Activated T-cell treated with anti-CD3 and anti-CD28 coated beads, Interleukin-2, amount 50 U/mL, for 72 hours (primary cell): ENCODE measurements around the gene CELF1. TPM values are rescaled to one million over a fixed set of nuclear protein-coding genes. Genes with fewer than 3 reads are reported as not detected.
"Not testable (repeated sequence)": the region's sequence is repeated elsewhere in the genome, so short reads cannot be mapped to it uniquely, and the experiment has no call there.

Source experiments
- ATAC-seq, 2 donors: fragments of 150-1000 bp; cut with Tn5 transposase; replicated peaks in 1 of 2; 2 replicates each; pipeline ENCODE4 v1.10.0; 2021; ENCODE audit warnings: moderate library complexity in 2 of 2, mild to moderate bottlenecking in 1 of 2
- DNase-seq, 2 donors: peaks; one replicate each; pipeline ENCODE4 v3.0.0; 2021 to 2022; ENCODE audit warnings: mixed read lengths in 1 of 2
- H3K27ac Mint-ChIP-seq: one replicate; pipeline ENCODE4 v1.8.0; 2022; ENCODE audit warnings: mild to moderate bottlenecking, moderate library complexity, mixed read lengths
- H3K27me3 Mint-ChIP-seq: one replicate; pipeline ENCODE4 v1.8.0; 2022; ENCODE audit warnings: low read depth, mixed read lengths
- H3K36me3 Mint-ChIP-seq, 2 donors: one replicate each; pipeline ENCODE4 v1.8.0; 2022; ENCODE audit warnings: mixed read lengths in 2 of 2, mild to moderate bottlenecking in 1 of 2; ENCODE audit not compliant: insufficient read depth in 2 of 2
- H3K4me1 Mint-ChIP-seq: one replicate; pipeline ENCODE4 v1.8.0; 2022; ENCODE audit warnings: low read depth, mixed read lengths
- H3K4me3 Mint-ChIP-seq, 2 donors: one replicate each; pipeline ENCODE4 v1.8.0; 2022; ENCODE audit warnings: mild to moderate bottlenecking in 2 of 2, mixed read lengths in 2 of 2, moderate library complexity in 2 of 2
- H3K9me3 Mint-ChIP-seq, 2 donors: one replicate each; pipeline ENCODE4 v1.8.0; 2022; ENCODE audit warnings: mixed read lengths in 2 of 2
- total RNA-seq, 2 donors: library from RNA; stranded (reverse); gene quantifications; one replicate each; pipeline ENCODE4 v1.2.3, GENCODE V29; 2022

CELF1 gene
- total RNA-seq, 2 donors from 2014 or later = 128 to 149 TPM

GRCh38 chr11:47546274-47546673, 6.7 kb downstream of the CELF1 start:
- not testable (repeated sequence) for H3K9me3 Mint-ChIP-seq, H3K36me3 Mint-ChIP-seq, H3K4me3 Mint-ChIP-seq, DNase-seq, ATAC-seq, H3K27me3 Mint-ChIP-seq
- peaks cover 77% of the 10 kb centered on the region for H3K4me1 Mint-ChIP-seq
- H3K27ac Mint-ChIP-seq = peak overlapping the region; percentile 60

- peaks cover 3 to 9% of the 10 kb centered on the region in 2 donors for H3K36me3 Mint-ChIP-seq
These were observed 7.6 kb downstream of the CELF1 start for GRCh38 chr11:47545298-47545697.

GRCh38 chr11:47541070-47541469, 11.9 kb downstream of the CELF1 start:
- no peaks in the 10 kb centered on the region for H3K9me3 Mint-ChIP-seq
- DNase-seq = no peak
- no peaks in the 10 kb centered on the region for H3K27me3 Mint-ChIP-seq
- H3K36me3 Mint-ChIP-seq = peaks cover 1 to 9% of the 10 kb centered on the region in 2 donors
- H3K4me3 Mint-ChIP-seq = peak overlapping the region; percentile 70 to 81
- H3K27ac Mint-ChIP-seq = peak overlapping the region; percentile 98
- no peak for ATAC-seq
- peaks cover 71% of the 10 kb centered on the region for H3K4me1 Mint-ChIP-seq

More at GRCh38 chr11:47545298-47545697, 7.6 kb downstream of the CELF1 start:
- Mint-ChIP-seq H3K27me3 (no peaks in the 10 kb centered on the region), H3K27ac (no peak overlapping the region), H3K9me3 (no peaks in the 10 kb centered on the region), H3K4me3 (no peak overlapping the region), H3K4me1 (peaks cover 77% of the 10 kb centered on the region)
- ATAC-seq (no peak), DNase-seq (no peak)

GRCh38 chr11:47539681-47540039, 13.3 kb downstream of the CELF1 start:
- H3K36me3 Mint-ChIP-seq = peaks cover 1 to 14% of the 10 kb centered on the region in 2 donors
- H3K4me1 Mint-ChIP-seq = peaks cover 72% of the 10 kb centered on the region
- peak overlapping the region; percentile 4 to 81 for H3K4me3 Mint-ChIP-seq

GRCh38 chr11:47538741-47539565, 14.0 kb downstream of the CELF1 start:
- Mint-ChIP-seq H3K9me3 (no peaks in the 10 kb centered on the region), H3K4me1 (peaks cover 70% of the 10 kb centered on the region), H3K27me3 (no peaks in the 10 kb centered on the region), H3K4me3 (no peak overlapping the region), H3K27ac (peak overlapping the region; percentile 98), H3K36me3 (peaks cover 1 to 14% of the 10 kb centered on the region in 2 donors)
- ATAC-seq = no peak
- no peak for DNase-seq

More at GRCh38 chr11:47539681-47540039, 13.3 kb downstream of the CELF1 start:
- ATAC-seq (no peak), DNase-seq (no peak)
- no peaks in the 10 kb centered on the region for H3K9me3 Mint-ChIP-seq
- H3K27me3 Mint-ChIP-seq = no peaks in the 10 kb centered on the region
- H3K27ac Mint-ChIP-seq = peak overlapping the region; percentile 98

GRCh38 chr11:47536915-47537314, 16.0 kb downstream of the CELF1 start:
- peaks cover 1 to 14% of the 10 kb centered on the region in 2 donors for H3K36me3 Mint-ChIP-seq

GRCh38 chr11:47534704-47535251, 18.2 kb downstream of the CELF1 start:
- H3K27ac Mint-ChIP-seq = peak overlapping the region; percentile 76
- peaks cover 1 to 9% of the 10 kb centered on the region in 2 donors for H3K36me3 Mint-ChIP-seq
- H3K4me1 Mint-ChIP-seq = peaks cover 64% of the 10 kb centered on the region
- no peak overlapping the region for H3K4me3 Mint-ChIP-seq
- no peaks in the 10 kb centered on the region for H3K9me3 Mint-ChIP-seq
- H3K27me3 Mint-ChIP-seq = no peaks in the 10 kb centered on the region
- ATAC-seq (no peak), DNase-seq (no peak)

More at GRCh38 chr11:47536915-47537314, 16.0 kb downstream of the CELF1 start:
- no peaks in the 10 kb centered on the region for H3K9me3 Mint-ChIP-seq
- H3K27me3 Mint-ChIP-seq = no peaks in the 10 kb centered on the region
- no peak for ATAC-seq
- DNase-seq = no peak
- peaks cover 73% of the 10 kb centered on the region for H3K4me1 Mint-ChIP-seq
- no peak overlapping the region for H3K27ac Mint-ChIP-seq
- H3K4me3 Mint-ChIP-seq = no peak overlapping the region

GRCh38 chr11:47533690-47534151, 19.2 kb downstream of the CELF1 start:
- no peak for ATAC-seq
- DNase-seq = no peak
- Mint-ChIP-seq H3K4me3 (no peak overlapping the region), H3K9me3 (no peaks in the 10 kb centered on the region), H3K36me3 (peaks cover 0 to 7% of the 10 kb centered on the region in 2 donors), H3K27me3 (no peaks in the 10 kb centered on the region), H3K4me1 (peaks cover 61% of the 10 kb centered on the region), H3K27ac (no peak overlapping the region)

GRCh38 chr11:47532597-47533213, 20.2 kb downstream of the CELF1 start:
- H3K36me3 Mint-ChIP-seq = peaks cover 0 to 7% of the 10 kb centered on the region in 2 donors
- H3K9me3 Mint-ChIP-seq = no peaks in the 10 kb centered on the region
- no peaks in the 10 kb centered on the region for H3K27me3 Mint-ChIP-seq
- H3K4me3 Mint-ChIP-seq = no peak overlapping the region
- peaks cover 60% of the 10 kb centered on the region for H3K4me1 Mint-ChIP-seq
- no peak for ATAC-seq
- H3K27ac Mint-ChIP-seq = peak overlapping the region; percentile 76
- no peak for DNase-seq

- DNase-seq (no peak), ATAC-seq (no peak)
- Mint-ChIP-seq H3K27ac (no peak overlapping the region), H3K9me3 (no peaks in the 10 kb centered on the region), H3K27me3 (no peaks in the 10 kb centered on the region), H3K4me3 (no peak overlapping the region), H3K4me1 (peaks cover 60% of the 10 kb centered on the region), H3K36me3 (peaks cover 0 to 7% of the 10 kb centered on the region in 2 donors)
These were observed 21.3 kb downstream of the CELF1 start for GRCh38 chr11:47531666-47532065.

- H3K4me3 Mint-ChIP-seq, DNase-seq, ATAC-seq, H3K27me3 Mint-ChIP-seq, H3K36me3 Mint-ChIP-seq, H3K9me3 Mint-ChIP-seq: not testable (repeated sequence)
- Mint-ChIP-seq H3K4me1 (peaks cover 69% of the 10 kb centered on the region), H3K27ac (peak overlapping the region; percentile 86)
These were observed 22.2 kb downstream of the CELF1 start for GRCh38 chr11:47530721-47531120.

- H3K4me3 Mint-ChIP-seq = no peak overlapping the region
- no peaks in the 10 kb centered on the region for H3K27me3 Mint-ChIP-seq
These were observed 23.0 kb downstream of the CELF1 start for GRCh38 chr11:47529951-47530350.

GRCh38 chr11:47527186-47527585, 25.7 kb downstream of the CELF1 start:
- H3K9me3 Mint-ChIP-seq = no peaks in the 10 kb centered on the region
- H3K27me3 Mint-ChIP-seq = no peaks in the 10 kb centered on the region
- DNase-seq = no peak
- H3K4me3 Mint-ChIP-seq = no peak overlapping the region
- peaks cover 0 to 3% of the 10 kb centered on the region in 2 donors for H3K36me3 Mint-ChIP-seq
- no peak for ATAC-seq
- H3K27ac Mint-ChIP-seq = no peak overlapping the region
- H3K4me1 Mint-ChIP-seq = peaks cover 72% of the 10 kb centered on the region

More at GRCh38 chr11:47529951-47530350, 23.0 kb downstream of the CELF1 start:
- Mint-ChIP-seq H3K9me3 (no peaks in the 10 kb centered on the region), H3K27ac (peak overlapping the region; percentile 86), H3K36me3 (peaks cover 0 to 3% of the 10 kb centered on the region in 2 donors), H3K4me1 (peaks cover 72% of the 10 kb centered on the region)
- DNase-seq (no peak), ATAC-seq (no peak)
